Skeletal muscle tissue (tissue), 4 donors: ENCODE measurements around the gene DGKE. TPM values are rescaled to one million over a fixed set of nuclear protein-coding genes. Genes with fewer than 3 reads are reported as not detected.

Source experiments
- H3K27ac ChIP-seq: one replicate; pipeline ENCODE4 v1.7.0; 2013; ENCODE audit warnings: mild to moderate bottlenecking, low read depth, low read length, inconsistent platforms
- H3K27me3 ChIP-seq, 3 donors: one replicate each; pipeline ENCODE4 v1.7.0; 2013; ENCODE audit warnings: low read length in 3 of 3; ENCODE audit not compliant: control insufficient read depth in 3 of 3, insufficient read depth in 3 of 3
- H3K36me3 ChIP-seq, 3 donors: one replicate each; pipeline ENCODE4 v1.7.0; 2013; ENCODE audit warnings: low read length in 3 of 3; ENCODE audit not compliant: control insufficient read depth in 3 of 3, insufficient read depth in 3 of 3
- H3K4me1 ChIP-seq, 3 donors: one replicate each; pipeline ENCODE4 v1.7.0; 2013; ENCODE audit warnings: low read length in 3 of 3, mild to moderate bottlenecking in 3 of 3; ENCODE audit not compliant: control insufficient read depth in 3 of 3, insufficient read depth in 3 of 3
- H3K4me3 ChIP-seq, 3 donors: one replicate each; pipeline ENCODE4 v1.7.0; 2013; ENCODE audit warnings: low read length in 3 of 3
- H3K9ac ChIP-seq, 3 donors: one replicate each; pipeline ENCODE4 v1.7.0; 2013; ENCODE audit warnings: low read length in 3 of 3, mild to moderate bottlenecking in 3 of 3, moderate library complexity in 2 of 3, low read depth in 1 of 3
- H3K9me3 ChIP-seq, 3 donors: one replicate each; pipeline ENCODE4 v1.7.0; 2013; ENCODE audit warnings: low read length in 3 of 3; ENCODE audit not compliant: control insufficient read depth in 3 of 3
- total RNA-seq: library from RNA; depleted of rRNA; stranded (reverse); fragments of >200 nt; gene quantifications from one replicate; pipeline ENCODE4 v1.2.3, GENCODE V29; 2014
- donor health status: Osteomylitis.

DGKE gene
- total RNA-seq, 1 donor from 2014 or later = 6.8 TPM

GRCh38 chr17:56801459-56802178, 32.3 kb upstream of the DGKE start:
- Histone ChIP-seq H3K36me3 (no peaks in the 10 kb centered on the region), H3K27me3 (no peaks in the 10 kb centered on the region), H3K9me3 (no peaks in the 10 kb centered on the region), H3K27ac (no peak overlapping the region), H3K9ac (no peak overlapping the region), H3K4me3 (no peak overlapping the region), H3K4me1 (peaks cover 0 to 4% (median 3%) of the 10 kb centered on the region in 3 donors)

GRCh38 chr17:56803071-56803470, 30.9 kb upstream of the DGKE start:
- Histone ChIP-seq H3K36me3 (no peaks in the 10 kb centered on the region), H3K9me3 (no peaks in the 10 kb centered on the region), H3K27me3 (no peaks in the 10 kb centered on the region), H3K9ac (no peak overlapping the region), H3K4me3 (no peak overlapping the region), H3K4me1 (peaks cover 0 to 4% (median 3%) of the 10 kb centered on the region in 3 donors), H3K27ac (no peak overlapping the region)

GRCh38 chr17:56804454-56804853, 29.5 kb upstream of the DGKE start:
- no peak overlapping the region for H3K4me3 ChIP-seq
- H3K4me1 ChIP-seq = peaks cover 0 to 4% (median 3%) of the 10 kb centered on the region in 3 donors
- H3K9ac ChIP-seq = no peak overlapping the region
- no peaks in the 10 kb centered on the region for H3K27me3 ChIP-seq
- H3K36me3 ChIP-seq = no peaks in the 10 kb centered on the region
- H3K9me3 ChIP-seq = no peaks in the 10 kb centered on the region
- H3K27ac ChIP-seq = no peak overlapping the region

- H3K4me1 ChIP-seq = peaks cover 0 to 3% (median under 1%) of the 10 kb centered on the region in 3 donors
- no peaks in the 10 kb centered on the region for H3K27me3 ChIP-seq
- no peaks in the 10 kb centered on the region for H3K36me3 ChIP-seq
- H3K4me3 ChIP-seq = no peak overlapping the region
- no peak overlapping the region for H3K27ac ChIP-seq
- H3K9me3 ChIP-seq = no peaks in the 10 kb centered on the region
- H3K9ac ChIP-seq = no peak overlapping the region
Measured at GRCh38 chr17:56806949-56807348, 27.0 kb upstream of the DGKE start.

GRCh38 chr17:56807723-56808122, 26.2 kb upstream of the DGKE start:
- H3K27ac ChIP-seq = no peak overlapping the region
- H3K4me3 ChIP-seq = no peak overlapping the region
- H3K27me3 ChIP-seq = no peaks in the 10 kb centered on the region
- H3K36me3 ChIP-seq = no peaks in the 10 kb centered on the region
- no peak overlapping the region for H3K9ac ChIP-seq
- no peaks in the 10 kb centered on the region for H3K9me3 ChIP-seq
- H3K4me1 ChIP-seq = peaks cover 0 to 3% (median 0%) of the 10 kb centered on the region in 3 donors

GRCh38 chr17:56808503-56808902, 25.4 kb upstream of the DGKE start:
- no peak overlapping the region for H3K27ac ChIP-seq

GRCh38 chr17:56809106-56809819, 24.7 kb upstream of the DGKE start:
- Histone ChIP-seq H3K9me3 (no peaks in the 10 kb centered on the region), H3K4me1 (no peaks in the 10 kb centered on the region), H3K36me3 (no peaks in the 10 kb centered on the region), H3K4me3 (no peak overlapping the region), H3K27ac (no peak overlapping the region), H3K27me3 (no peaks in the 10 kb centered on the region), H3K9ac (no peak overlapping the region)

More at GRCh38 chr17:56808503-56808902, 25.4 kb upstream of the DGKE start:
- Histone ChIP-seq H3K4me1 (no peaks in the 10 kb centered on the region), H3K36me3 (no peaks in the 10 kb centered on the region), H3K9me3 (no peaks in the 10 kb centered on the region), H3K27me3 (no peaks in the 10 kb centered on the region), H3K4me3 (no peak overlapping the region), H3K9ac (no peak overlapping the region)

- Histone ChIP-seq H3K27ac (no peak overlapping the region), H3K9me3 (no peaks in the 10 kb centered on the region), H3K4me1 (no peaks in the 10 kb centered on the region), H3K36me3 (no peaks in the 10 kb centered on the region), H3K27me3 (no peaks in the 10 kb centered on the region), H3K9ac (no peak overlapping the region), H3K4me3 (no peak overlapping the region)
Measured at GRCh38 chr17:56809820-56810179, 24.2 kb upstream of the DGKE start.

GRCh38 chr17:56810343-56810742, 23.6 kb upstream of the DGKE start:
- Histone ChIP-seq H3K27me3 (no peaks in the 10 kb centered on the region), H3K9ac (no peak overlapping the region), H3K4me1 (no peaks in the 10 kb centered on the region), H3K9me3 (no peaks in the 10 kb centered on the region), H3K36me3 (no peaks in the 10 kb centered on the region), H3K4me3 (no peak overlapping the region), H3K27ac (no peak overlapping the region)
